NT2/D1 (cell line): ENCODE results near the gene LAMA5.

Experiments
- DNase-seq: peaks from one replicate; pipeline ENCODE4 v3.0.0-alpha.2; 2011; ENCODE audit warnings: low read depth, low spot score
- H3K27me3 ChIP-seq: 2 replicates; pipeline ENCODE4 v1.6.0; 2011; ENCODE audit warnings: mild to moderate bottlenecking; ENCODE audit not compliant: insufficient read length, insufficient read depth
- H3K36me3 ChIP-seq: 2 replicates; pipeline ENCODE4 v1.6.1; 2011; ENCODE audit warnings: mild to moderate bottlenecking, low read length, mixed read lengths; ENCODE audit not compliant: insufficient read depth, insufficient read length
- H3K4me1 ChIP-seq: 2 replicates; pipeline ENCODE4 v1.5.1; 2011; ENCODE audit not compliant: insufficient read depth, insufficient read length
- H3K4me3 ChIP-seq: 2 replicates; pipeline ENCODE4 v1.5.1; 2011; ENCODE audit warnings: low read depth; ENCODE audit not compliant: insufficient read length
- H3K9ac ChIP-seq: 2 replicates; pipeline ENCODE4 v1.6.0; 2011; ENCODE audit warnings: low read depth; ENCODE audit not compliant: insufficient read length
- H3K9me3 ChIP-seq: 2 replicates; pipeline ENCODE4 v1.5.1; 2011; ENCODE audit warnings: mild to moderate bottlenecking, low read length; ENCODE audit not compliant: insufficient read depth
- SUZ12 ChIP-seq: IDR thresholded peaks from 2 replicates; pipeline ENCODE4 v1.6.1; 2011; ENCODE audit not compliant: insufficient read length, insufficient read depth; ENCODE audit errors: extremely low read depth
- YY1 ChIP-seq: IDR thresholded peaks from 2 replicates; pipeline ENCODE4 v1.6.1; 2011; ENCODE audit not compliant: insufficient read length, insufficient read depth
- ZNF274 ChIP-seq: IDR thresholded peaks from 2 replicates; pipeline ENCODE4 v1.6.1; 2011; ENCODE audit warnings: mild to moderate bottlenecking, low read depth, low read length

LAMA5 gene

DNA sequence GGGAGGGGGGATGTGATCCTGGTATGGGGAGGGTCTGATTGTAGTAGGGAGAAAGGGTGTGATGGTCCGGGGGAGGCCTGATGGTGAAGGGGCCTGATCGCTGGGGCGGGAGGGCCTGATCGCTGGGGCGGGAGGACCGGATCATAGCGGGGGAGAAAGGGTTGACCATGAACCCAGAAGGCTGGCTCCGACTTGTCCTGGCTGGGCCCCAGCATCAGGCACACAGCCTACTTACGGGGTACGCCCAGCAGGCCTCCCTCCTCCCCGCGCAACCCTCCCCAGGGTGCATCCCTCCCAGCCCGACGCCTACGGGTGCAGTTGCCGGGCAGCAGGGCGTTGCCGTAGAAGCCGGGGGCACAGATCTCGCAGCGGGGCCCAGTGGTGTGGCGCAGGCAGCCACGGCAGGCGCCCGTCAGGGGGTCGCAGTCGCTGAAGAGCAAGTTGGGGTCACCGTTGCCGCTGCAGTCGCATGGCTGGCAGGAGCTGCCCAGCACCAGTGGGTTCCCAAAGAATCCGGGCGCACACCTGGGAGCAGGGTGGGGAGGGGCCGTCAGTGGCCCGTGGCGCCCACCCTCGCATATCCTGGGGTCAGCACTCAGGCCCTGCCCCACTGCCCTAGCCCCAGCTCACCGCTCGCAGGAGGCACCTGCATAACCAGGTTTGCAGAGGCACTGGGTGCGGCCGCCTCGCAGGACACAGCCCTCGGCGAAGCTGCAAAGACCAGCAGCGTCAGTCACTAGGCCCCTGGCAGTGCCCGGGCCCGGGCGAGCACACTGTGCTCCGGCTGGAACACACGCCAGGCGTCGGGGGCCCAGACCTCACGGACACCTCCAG is 43.7 kb downstream of the LAMA5 start:
- no peak for DNase-seq
- H3K36me3 ChIP-seq, result peaks cover 88% of the 10 kb centered on the region
- no peak for TF ChIP-seq SUZ12
- no peak for TF ChIP-seq YY1
- no peak for TF ChIP-seq ZNF274

DNA sequence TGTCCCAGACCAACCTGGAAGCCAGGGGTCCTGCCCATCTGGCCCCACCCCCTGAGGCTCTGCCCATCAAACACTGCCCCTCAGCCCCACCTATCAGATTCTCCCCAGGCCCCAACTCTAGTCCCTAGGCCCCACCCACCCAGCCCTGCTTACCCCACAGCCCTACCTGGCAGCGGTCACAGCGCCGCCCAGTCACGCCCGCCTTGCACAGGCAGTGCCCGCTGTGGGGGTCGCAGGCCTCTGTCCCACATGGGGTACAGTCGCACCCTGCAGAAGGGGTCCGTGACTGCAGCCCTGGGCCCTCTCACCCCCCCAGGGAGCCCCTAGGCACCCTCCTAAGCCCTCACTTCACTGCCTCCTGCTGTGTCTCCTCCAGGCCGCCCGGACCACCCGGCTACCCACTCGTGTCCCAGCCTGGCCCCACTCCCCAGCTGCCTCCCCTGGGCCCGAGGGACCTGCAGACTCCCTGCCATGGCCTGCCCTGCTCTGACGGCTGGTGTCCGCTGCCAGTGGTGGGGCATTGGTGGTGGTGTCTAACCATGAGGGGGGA is 44.5 kb downstream of the LAMA5 start:
- Histone ChIP-seq H3K36me3 (peaks cover 83% of the 10 kb centered on the region), H3K27me3 (no peaks in the 10 kb centered on the region), H3K4me1 (peaks cover 5% of the 10 kb centered on the region), H3K4me3 (no peak overlapping the region), H3K9ac (no peak overlapping the region), H3K9me3 (peaks cover 32% of the 10 kb centered on the region; the same call in 1 of the 2 replicates)
- no peak for DNase-seq
- TF ChIP-seq ZNF274 (no peak), SUZ12 (no peak), YY1 (no peak)

More for the DNA sequence above, 43.7 kb downstream of the LAMA5 start:
- H3K27me3 ChIP-seq, result no peaks in the 10 kb centered on the region
- peaks cover 5% of the 10 kb centered on the region for H3K4me1 ChIP-seq
- H3K9ac ChIP-seq, result no peak overlapping the region
- no peak overlapping the region for H3K4me3 ChIP-seq
- peaks cover 30% of the 10 kb centered on the region; the same call in 1 of the 2 replicates for H3K9me3 ChIP-seq

DNA sequence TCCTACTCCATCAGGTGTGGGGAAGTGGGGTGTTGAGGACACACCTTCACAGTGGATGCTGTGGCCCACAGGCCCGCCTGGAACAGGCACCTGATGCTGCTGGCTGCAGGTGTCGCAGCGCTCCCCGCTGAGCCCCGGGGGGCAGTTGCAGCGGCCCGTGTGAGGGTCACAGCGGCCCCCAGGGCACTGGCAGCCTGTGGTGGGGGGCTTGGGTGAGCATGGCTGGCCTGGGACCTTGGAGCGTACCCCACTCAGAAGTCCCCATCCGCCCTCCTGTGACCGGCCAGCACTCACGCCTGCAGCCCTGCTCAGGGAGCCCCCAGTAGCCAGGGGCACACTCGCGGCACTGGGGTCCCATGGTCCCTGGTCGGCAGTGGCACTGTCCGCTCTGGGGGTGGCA is 45.1 kb downstream of the LAMA5 start:
- no peak for DNase-seq
- Histone ChIP-seq H3K4me3 (no peak overlapping the region), H3K9me3 (peaks cover 38% of the 10 kb centered on the region; the same call in 1 of the 2 replicates), H3K27me3 (no peaks in the 10 kb centered on the region), H3K36me3 (peaks cover 83% of the 10 kb centered on the region), H3K4me1 (peaks cover 5% of the 10 kb centered on the region), H3K9ac (no peak overlapping the region)
- TF ChIP-seq ZNF274, result no peak
- TF ChIP-seq YY1, result no peak
- TF ChIP-seq SUZ12, result no peak

DNA sequence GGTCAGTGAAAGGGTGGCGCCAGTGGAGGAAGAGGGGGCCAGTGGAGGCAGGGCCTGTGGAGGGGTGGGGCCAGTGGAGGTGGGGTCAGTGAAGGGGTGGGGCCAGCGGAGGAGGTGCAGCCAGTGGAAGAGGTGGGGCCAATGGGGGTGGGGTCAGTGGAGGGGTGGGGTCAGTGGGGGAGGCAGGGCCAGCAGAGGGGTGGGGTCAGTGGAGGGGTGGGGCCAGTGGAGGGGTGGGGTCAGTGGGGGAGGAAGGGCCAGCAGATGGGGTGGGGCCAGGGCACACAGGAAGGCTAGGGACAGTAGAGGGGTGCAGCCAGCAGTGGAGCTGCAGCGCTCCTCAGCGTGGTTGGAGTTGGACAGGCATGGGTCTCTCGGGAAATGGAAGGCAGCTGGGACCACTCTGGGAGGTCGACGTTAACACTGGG is 45.6 kb downstream of the LAMA5 start:
- Histone ChIP-seq H3K9me3 (peaks cover 35% of the 10 kb centered on the region; the same call in 1 of the 2 replicates), H3K4me3 (no peak overlapping the region), H3K4me1 (peaks cover under 1% of the 10 kb centered on the region), H3K9ac (no peak overlapping the region), H3K27me3 (no peaks in the 10 kb centered on the region), H3K36me3 (peaks cover 83% of the 10 kb centered on the region)
- TF ChIP-seq SUZ12 (no peak), YY1 (no peak), ZNF274 (no peak)
- no peak for DNase-seq

DNA sequence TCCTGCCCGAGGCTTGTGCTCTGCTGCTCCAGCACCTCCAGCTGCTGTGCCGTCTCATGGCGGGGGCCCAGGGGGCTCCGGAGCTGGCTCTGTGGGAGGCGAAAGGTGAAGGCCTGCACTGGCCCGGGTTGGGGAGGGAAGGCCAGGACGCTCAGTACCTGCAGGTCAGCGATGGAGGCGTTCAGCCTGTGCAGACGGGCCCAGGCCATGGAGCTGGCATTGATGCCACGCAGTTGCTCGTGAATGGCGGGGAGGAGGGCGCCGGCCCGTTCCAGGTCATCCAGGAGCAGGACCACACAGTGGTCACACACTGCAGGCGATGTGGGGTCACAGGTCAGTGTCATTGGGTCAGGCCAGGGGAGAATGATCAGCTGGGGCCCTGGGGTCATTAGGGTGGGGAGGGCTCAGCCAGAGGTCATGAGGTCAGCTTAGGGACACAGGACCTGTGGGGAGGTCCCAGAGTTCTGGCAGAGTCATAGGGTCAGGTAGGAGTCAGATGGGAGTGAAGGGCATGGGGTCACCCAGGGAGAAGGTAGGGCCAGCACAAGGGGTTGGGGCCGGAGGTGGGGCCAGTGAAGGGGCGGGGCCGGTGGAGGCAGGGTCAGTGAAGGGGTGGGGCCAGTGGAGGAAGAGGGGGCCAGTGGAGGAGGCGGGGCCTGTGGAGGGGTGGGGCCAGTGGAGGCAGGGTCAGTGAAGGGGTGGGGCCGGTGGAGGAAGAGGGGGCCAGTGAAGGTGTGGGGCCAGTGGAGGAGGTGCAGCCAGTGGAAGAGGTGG is 46.3 kb downstream of the LAMA5 start:
- TF ChIP-seq ZNF274 (no peak), SUZ12 (no peak), YY1 (no peak)
- DNase-seq, result no peak

DNA sequence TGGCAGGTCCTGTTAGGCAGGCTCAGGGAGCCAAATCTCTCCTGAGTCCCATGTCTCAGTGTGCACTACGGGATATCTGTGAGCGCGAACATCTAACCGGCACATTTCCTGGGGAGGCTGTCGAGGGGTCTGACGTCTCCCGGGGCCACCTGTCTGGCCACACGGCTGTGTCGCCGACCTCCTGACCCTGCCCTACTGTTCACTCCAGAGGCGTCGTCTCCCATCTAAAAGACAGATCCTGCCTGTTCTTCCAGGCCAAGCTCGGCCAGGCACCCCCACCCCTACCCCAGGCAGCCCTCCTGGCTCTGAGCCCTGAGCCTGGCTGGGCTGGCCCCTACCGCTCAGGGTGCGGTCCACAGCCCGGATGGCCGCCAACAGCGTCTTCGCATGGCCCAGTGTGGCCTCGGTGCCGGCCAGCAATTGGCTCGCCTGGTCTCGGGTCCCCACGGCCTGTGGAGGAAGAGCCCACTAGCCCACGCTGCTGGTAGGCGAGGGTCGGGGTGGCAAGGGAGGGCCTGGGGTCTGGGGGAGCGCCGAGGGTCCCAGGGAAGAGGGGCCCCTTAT is 47.7 kb downstream of the LAMA5 start:
- Histone ChIP-seq H3K4me1 (no peaks in the 10 kb centered on the region), H3K9ac (no peak overlapping the region), H3K9me3 (peaks cover 25% of the 10 kb centered on the region; the same call in 1 of the 2 replicates), H3K27me3 (no peaks in the 10 kb centered on the region), H3K36me3 (peaks cover 83% of the 10 kb centered on the region), H3K4me3 (no peak overlapping the region)
- no peak for DNase-seq
- TF ChIP-seq SUZ12, result no peak
- TF ChIP-seq YY1, result no peak
- no peak for TF ChIP-seq ZNF274

More for the DNA sequence above, 46.3 kb downstream of the LAMA5 start:
- Histone ChIP-seq H3K9me3 (peaks cover 32% of the 10 kb centered on the region; the same call in 1 of the 2 replicates), H3K4me1 (no peaks in the 10 kb centered on the region), H3K36me3 (peaks cover 83% of the 10 kb centered on the region), H3K4me3 (no peak overlapping the region), H3K9ac (no peak overlapping the region), H3K27me3 (no peaks in the 10 kb centered on the region)
